Pancreas (tissue), 10 donors: ENCODE data around the gene ADCY4. TPM values are rescaled to one million over a fixed set of nuclear protein-coding genes. Genes with fewer than 3 reads are reported as not detected.

Experiments used
- ATAC-seq, 4 donors: fragments of 200-7000 bp; cut with Tn5 transposase; one replicate each; pipeline versions ENCODE4 v1.8.0 to v1.9.1; 2020; ENCODE audit warnings: mild to moderate bottlenecking in 4 of 4, moderate library complexity in 4 of 4
- DNase-seq, 6 donors: peaks; one replicate each; pipeline ENCODE4 v3.0.0-alpha.2; 2020
- FAIRE-seq: peaks from 2 replicates; lab custom pipeline; 2012; peaks lifted over from hg19 to GRCh38; lab: Jason Lieb, UNC
- H3K27ac ChIP-seq, 4 donors: fragments of 200-600 bp; sonication (generic); 1 replicate in 3 of 4; 2 replicates in 1 of 4; pipeline versions ENCODE4 v1.5.0 to v1.8.0; 2020
- H3K27me3 ChIP-seq, 4 donors: fragments of 200-600 bp; one replicate each; pipeline ENCODE4 v1.8.0; 2021
- H3K36me3 ChIP-seq, 3 donors: fragments of 200-600 bp; sonication (generic) in 1 of 3; one replicate each; pipeline versions ENCODE4 v1.5.0 to v1.8.0; 2020 to 2021
- H3K4me1 ChIP-seq, 3 donors: fragments of 200-600 bp; one replicate each; pipeline ENCODE4 v1.8.0; 2021
- H3K4me3 ChIP-seq, 4 donors: fragments of 200-600 bp; sonication (generic) in 2 of 4; one replicate each; pipeline versions ENCODE4 v1.5.0 to v1.8.0; 2020 to 2021
- H3K9me3 ChIP-seq, 4 donors: fragments of 200-600 bp; one replicate each; pipeline ENCODE4 v1.8.0; 2021
- WGBS, 2 donors: extraction: QIAGEN DNeasy Blood & Tissue Kit; methylation state at CpG; one replicate each; pipeline ENCODE4 v1.1.7; 2013; 5-methylcytosine and 5-hydroxymethylcytosine counted together
- intact Hi-C, 3 donors: fragments of 100-400 bp; cut with DNase I; formaldehyde crosslinking; loops; one replicate each; pipeline versions ENCODE4 v1.11.1 to v1.14.2; 2022
- polyA plus RNA-seq, 2 donors: library from polyadenylated mRNA; stranded (reverse); fragments of 200-250 nt; gene quantifications; one replicate each; pipeline ENCODE4 v1.2.3, GENCODE V29; 2013
- total RNA-seq, 6 donors: library from RNA; stranded (reverse); fragmentation: NEBNext Ultra II Directional in 4 of 6; extraction: Animal tissue kit (Norgen Biotek cat#: 25700) in 4 of 6; gene quantifications; one replicate each; pipeline versions ENCODE4 v1.2.1 to v1.2.4, GENCODE V29; 2021 to 2023
- TF ChIP-seq, protein P1 (sequence below), 4 donors: fragments of 200-600 bp; sonication (generic) in 3 of 4; IDR thresholded peaks; one replicate each; pipeline versions ENCODE4 v1.5.0 to v1.8.0; 2021; ENCODE audit warnings: antibody characterized with exemption in 4 of 4
- donor health status: healthy with polysubstance abuse.
- donor health status: DM: no; HTN: no; CAD: no; lungs with moderate emphysema.
- donor health status: DM: no; HTN: no; CAD: no.
- donor health status: control.
- donor health status: control.
- donor health status: Bipolar disorder and iron deficiency.
- donor health status: DM: yes; HTN: yes; CAD: no.
- donor health status: DM: no; HTN: no; CAD: no.
- donor health status: DM: no; HTN: no; CAD: no.
- donor health status: DM: yes; HTN: yes; CAD: no.

ADCY4 gene
- total and polyA plus RNA-seq, 8 donors: 3.2 to 59.3 (median 5.3) TPM

DNA sequence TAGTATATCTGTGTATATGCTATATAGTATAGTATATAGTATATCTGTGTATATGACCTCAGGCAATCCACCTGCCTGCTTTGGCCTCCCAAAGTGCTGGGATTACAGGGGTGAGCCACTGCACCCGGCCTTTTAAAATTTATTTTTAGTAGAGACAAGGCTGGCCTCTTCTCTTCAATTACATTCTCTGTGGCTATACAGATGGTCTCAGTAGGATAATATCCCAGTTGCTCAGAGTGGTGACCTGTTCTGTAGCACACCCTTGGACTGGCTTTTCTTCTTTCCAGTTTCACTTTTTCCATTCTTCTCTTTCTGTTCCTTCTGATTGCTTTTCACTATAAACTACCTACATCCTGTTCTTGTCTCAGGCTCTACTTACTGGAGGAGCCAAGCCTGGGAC is 30.0 kb upstream of the ADCY4 start:
- no peak for DNase-seq
- intact Hi-C loops: no loop called here
- H3K4me3 ChIP-seq: no peak overlapping the region
- FAIRE-seq: no peak
- H3K4me1 ChIP-seq: peaks cover 0 to 15% (median 0%) of the 10 kb centered on the region in 3 donors
- TF ChIP-seq, protein P1, sequence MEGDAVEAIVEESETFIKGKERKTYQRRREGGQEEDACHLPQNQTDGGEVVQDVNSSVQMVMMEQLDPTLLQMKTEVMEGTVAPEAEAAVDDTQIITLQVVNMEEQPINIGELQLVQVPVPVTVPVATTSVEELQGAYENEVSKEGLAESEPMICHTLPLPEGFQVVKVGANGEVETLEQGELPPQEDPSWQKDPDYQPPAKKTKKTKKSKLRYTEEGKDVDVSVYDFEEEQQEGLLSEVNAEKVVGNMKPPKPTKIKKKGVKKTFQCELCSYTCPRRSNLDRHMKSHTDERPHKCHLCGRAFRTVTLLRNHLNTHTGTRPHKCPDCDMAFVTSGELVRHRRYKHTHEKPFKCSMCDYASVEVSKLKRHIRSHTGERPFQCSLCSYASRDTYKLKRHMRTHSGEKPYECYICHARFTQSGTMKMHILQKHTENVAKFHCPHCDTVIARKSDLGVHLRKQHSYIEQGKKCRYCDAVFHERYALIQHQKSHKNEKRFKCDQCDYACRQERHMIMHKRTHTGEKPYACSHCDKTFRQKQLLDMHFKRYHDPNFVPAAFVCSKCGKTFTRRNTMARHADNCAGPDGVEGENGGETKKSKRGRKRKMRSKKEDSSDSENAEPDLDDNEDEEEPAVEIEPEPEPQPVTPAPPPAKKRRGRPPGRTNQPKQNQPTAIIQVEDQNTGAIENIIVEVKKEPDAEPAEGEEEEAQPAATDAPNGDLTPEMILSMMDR (IDR thresholded peaks at IDR 0.05): no peak
- no peaks in the 10 kb centered on the region for H3K27me3 ChIP-seq
- no peaks in the 10 kb centered on the region for H3K9me3 ChIP-seq
- 44 to 73% methylated on average over 1 of the region's 1 CpG for WGBS, 2 donors
- H3K27ac ChIP-seq: peak overlapping the region in 1 of 4 donors; percentile 92
- no peaks in the 10 kb centered on the region for H3K36me3 ChIP-seq
- ATAC-seq: no peak

DNA sequence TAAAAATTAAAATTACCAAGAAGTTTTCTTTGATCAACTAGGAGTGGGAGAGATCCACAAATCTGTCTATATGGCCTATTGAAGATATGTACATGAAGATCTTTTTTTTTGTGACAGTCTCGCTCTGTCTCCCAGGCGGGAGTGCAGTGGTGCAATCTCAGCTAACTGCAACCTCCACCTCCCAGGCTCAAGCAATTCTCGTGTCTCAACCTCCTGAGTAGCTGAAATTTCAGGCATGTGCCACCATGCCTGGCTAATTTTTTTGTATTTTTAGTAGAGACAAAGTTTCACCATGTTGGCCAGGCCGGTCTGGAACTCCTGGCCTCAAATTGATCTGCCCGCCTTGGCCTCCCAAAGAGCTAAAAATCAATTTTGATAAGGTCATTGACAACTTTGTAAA is 28.5 kb upstream of the ADCY4 start:
- no peaks in the 10 kb centered on the region for H3K36me3 ChIP-seq
- ATAC-seq: no peak
- FAIRE-seq: no peak
- no peak for DNase-seq
- no peaks in the 10 kb centered on the region for H3K27me3 ChIP-seq
- H3K9me3 ChIP-seq: no peaks in the 10 kb centered on the region
- H3K27ac ChIP-seq: no peak overlapping the region
- intact Hi-C loops: no loop called here
- TF ChIP-seq, protein P1 (IDR thresholded peaks at IDR 0.05): no peak
- peaks cover 0 to 15% (median 0%) of the 10 kb centered on the region in 3 donors for H3K4me1 ChIP-seq
- WGBS, 2 donors: 82 to 84% methylated on average over 5 of the region's 5 CpGs
- no peak overlapping the region for H3K4me3 ChIP-seq

DNA sequence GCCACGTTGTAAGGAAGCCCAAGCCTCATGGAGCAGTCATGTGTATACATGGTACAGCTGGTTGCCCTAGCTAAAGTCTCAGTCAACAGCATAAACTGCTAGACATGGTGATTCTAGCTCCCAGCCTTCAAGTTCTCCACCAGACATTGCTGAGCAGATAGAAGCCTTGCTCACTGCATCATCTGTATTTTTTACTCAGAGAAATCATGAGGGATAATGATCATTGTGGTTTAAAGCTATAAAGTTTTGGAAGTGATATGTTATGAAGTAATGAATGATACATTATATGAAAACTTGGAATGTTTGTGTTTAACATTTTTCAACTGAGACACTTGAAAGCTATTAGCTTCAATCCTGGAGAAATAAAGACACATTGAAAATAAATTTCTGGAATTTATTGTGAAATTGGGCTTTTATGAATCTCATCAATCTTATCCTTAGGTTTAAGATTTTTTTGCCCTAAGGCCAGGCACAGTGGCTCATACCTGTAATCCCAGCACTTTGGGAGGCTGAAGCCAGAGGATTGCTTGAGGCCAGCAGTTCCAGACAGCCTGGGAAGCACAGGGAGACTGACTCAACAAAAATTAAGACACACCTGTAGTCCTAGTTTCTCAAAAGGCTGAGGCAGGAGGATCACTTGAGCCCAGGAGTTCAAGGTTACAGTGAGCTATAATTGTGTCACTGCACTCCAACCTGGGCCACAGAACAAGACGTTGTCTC is 27.5 kb upstream of the ADCY4 start:
- intact Hi-C loops: no loop called here
- peaks cover 0 to 12% (median 0%) of the 10 kb centered on the region in 3 donors for H3K4me1 ChIP-seq
- 29 to 36% methylated on average over 2 of the region's 2 CpGs for WGBS, 2 donors
- FAIRE-seq (no peak), DNase-seq (no peak), ATAC-seq (no peak)
- no peaks in the 10 kb centered on the region for H3K9me3 ChIP-seq
- H3K36me3 ChIP-seq: no peaks in the 10 kb centered on the region
- no peak overlapping the region for H3K27ac ChIP-seq
- no peak overlapping the region for H3K4me3 ChIP-seq
- H3K27me3 ChIP-seq: no peaks in the 10 kb centered on the region
- TF ChIP-seq, protein P1 (IDR thresholded peaks at IDR 0.05): no peak

DNA sequence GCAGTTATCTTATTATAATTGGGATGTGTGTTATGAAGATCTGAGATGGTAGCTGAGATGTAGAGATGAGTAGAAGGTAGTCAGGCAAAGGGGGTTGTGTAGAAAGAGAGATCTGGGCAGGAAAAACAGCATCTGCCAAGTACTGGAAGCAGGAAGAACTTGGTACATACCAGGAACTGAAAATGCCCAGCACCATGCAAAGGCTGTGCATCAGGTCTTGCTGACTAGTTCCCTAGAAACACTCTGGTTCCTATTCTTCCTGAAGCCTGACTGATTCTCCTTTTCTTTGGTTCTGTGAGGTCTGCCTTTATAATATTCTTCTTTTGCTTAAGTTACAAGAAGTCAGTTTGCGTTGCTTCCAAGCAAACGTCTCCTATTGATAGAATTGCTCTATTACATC is 26.5 kb upstream of the ADCY4 start:
- no peak for DNase-seq
- Histone ChIP-seq H3K27me3 (no peaks in the 10 kb centered on the region), H3K27ac (no peak overlapping the region), H3K36me3 (no peaks in the 10 kb centered on the region), H3K4me1 (peaks cover 0 to 10% (median 0%) of the 10 kb centered on the region in 3 donors), H3K9me3 (no peaks in the 10 kb centered on the region), H3K4me3 (no peak overlapping the region)
- FAIRE-seq: no peak
- WGBS, 2 donors: 62 to 79% methylated on average over 2 of the region's 2 CpGs
- intact Hi-C loops: no loop called here
- ATAC-seq: no peak
- TF ChIP-seq, protein P1 (IDR thresholded peaks at IDR 0.05): no peak

DNA sequence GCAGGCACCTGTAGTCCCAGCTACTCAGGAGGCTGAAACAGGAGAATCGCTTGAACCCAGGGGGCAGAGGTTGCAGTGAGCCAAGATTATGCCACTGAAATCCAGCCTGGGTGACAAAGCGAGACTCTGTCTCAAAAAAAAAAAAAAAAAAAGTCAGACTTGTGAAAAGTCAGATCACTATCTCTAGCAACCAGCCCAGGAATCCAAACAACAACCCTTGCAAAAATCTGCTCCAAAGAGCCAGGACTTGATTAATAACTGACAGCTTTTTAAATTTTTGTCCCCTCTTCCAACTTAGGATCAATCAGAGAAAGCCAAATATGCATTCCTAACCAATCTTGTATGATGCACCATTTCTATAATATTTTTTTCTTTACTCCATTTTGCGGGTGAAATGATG is 25.4 kb upstream of the ADCY4 start:
- no peak overlapping the region for H3K27ac ChIP-seq
- DNase-seq (no peak), ATAC-seq (no peak), FAIRE-seq (no peak)
- H3K36me3 ChIP-seq: no peaks in the 10 kb centered on the region
- H3K4me1 ChIP-seq: peaks cover 0 to 2% (median 0%) of the 10 kb centered on the region in 3 donors
- H3K27me3 ChIP-seq: no peaks in the 10 kb centered on the region
- TF ChIP-seq, protein P1 (IDR thresholded peaks at IDR 0.05): no peak
- intact Hi-C loops: no loop called here
- WGBS, 2 donors: 88 to 96% methylated on average over 3 of the region's 3 CpGs
- no peaks in the 10 kb centered on the region for H3K9me3 ChIP-seq
- no peak overlapping the region for H3K4me3 ChIP-seq
